KMS-11 (cell line): ENCODE measurements around the gene VPS45.

ENCODE experiments used
- H2AFZ ChIP-seq: fragments of 200-600 bp; sonication (generic); 2 replicates; pipeline ENCODE4 v1.6.1; 2016; ENCODE audit warnings: antibody characterized with exemption, mixed run types, low read depth
- H3K27ac ChIP-seq: fragments of 200-600 bp; sonication (generic); 2 replicates; pipeline ENCODE4 v1.6.1; 2016; ENCODE audit warnings: mild to moderate bottlenecking, mixed run types
- H3K27me3 ChIP-seq: fragments of 200-600 bp; sonication (generic); 2 replicates; pipeline ENCODE4 v1.6.1; 2017; ENCODE audit warnings: mild to moderate bottlenecking, low read depth, mixed run types, moderate library complexity; ENCODE audit not compliant: insufficient read depth
- H3K36me3 ChIP-seq: fragments of 200-600 bp; sonication (generic); 2 replicates; pipeline ENCODE4 v1.6.1; 2017; ENCODE audit warnings: mild to moderate bottlenecking, mixed run types; ENCODE audit not compliant: insufficient read depth
- H3K4me1 ChIP-seq: fragments of 200-600 bp; sonication (generic); 2 replicates; pipeline ENCODE4 v1.6.1; 2016; ENCODE audit warnings: mild to moderate bottlenecking, low read depth, mixed run types; ENCODE audit not compliant: poor library complexity, severe bottlenecking
- H3K4me2 ChIP-seq: fragments of 200-600 bp; sonication (generic); 2 replicates; pipeline ENCODE4 v1.7.0; 2016; ENCODE audit warnings: mild to moderate bottlenecking, mixed run types
- H3K4me3 ChIP-seq: fragments of 200-600 bp; sonication (generic); IDR thresholded peaks from 2 replicates; pipeline ENCODE4 v1.6.1; 2017; ENCODE audit warnings: low read depth, low read length, mixed read lengths; ENCODE audit not compliant: insufficient read depth
- H3K79me2 ChIP-seq: fragments of 200-600 bp; sonication (generic); 2 replicates; pipeline ENCODE4 v1.6.1; 2016; ENCODE audit warnings: low read depth, mixed run types; ENCODE audit not compliant: insufficient read depth
- H3K9ac ChIP-seq: fragments of 200-600 bp; sonication (generic); 2 replicates; pipeline ENCODE4 v1.6.1; 2016; ENCODE audit warnings: mild to moderate bottlenecking, mixed run types
- H4K20me1 ChIP-seq: fragments of 200-600 bp; sonication (generic); 2 replicates; pipeline ENCODE4 v1.6.1; 2016; ENCODE audit warnings: mild to moderate bottlenecking, mixed run types; ENCODE audit not compliant: insufficient read depth
- CTCF ChIP-seq: fragments of 200-600 bp; sonication (generic); conservative IDR thresholded peaks from 2 replicates; pipeline ENCODE4 v1.6.1; 2017; ENCODE audit warnings: low read depth, mild to moderate bottlenecking, antibody characterized with exemption, low read length, moderate library complexity, mixed read lengths

Gene VPS45

GRCh38 chr1:150164779-150165178, 97.2 kb downstream of the VPS45 start:
- no peaks in the 10 kb centered on the region for H4K20me1 ChIP-seq
- H3K4me3 ChIP-seq, result no peak overlapping the region
- no peak for TF ChIP-seq CTCF
- H3K79me2 ChIP-seq, result no peaks in the 10 kb centered on the region
- H3K36me3 ChIP-seq, result no peaks in the 10 kb centered on the region
- no peak overlapping the region for H3K9ac ChIP-seq
- H3K27me3 ChIP-seq, result no peaks in the 10 kb centered on the region
- no peak overlapping the region for H3K4me2 ChIP-seq
- peaks cover 59% of the 10 kb centered on the region for H3K4me1 ChIP-seq
- no peak overlapping the region for H3K27ac ChIP-seq
- no peak overlapping the region for H2AFZ ChIP-seq

GRCh38 chr1:150165622-150166612, 98.3 kb downstream of the VPS45 start:
- no peaks in the 10 kb centered on the region for H3K36me3 ChIP-seq
- H3K79me2 ChIP-seq, result no peaks in the 10 kb centered on the region
- H3K9ac ChIP-seq, result no peak overlapping the region
- no peaks in the 10 kb centered on the region for H4K20me1 ChIP-seq
- peaks cover 48% of the 10 kb centered on the region for H3K4me1 ChIP-seq
- no peaks in the 10 kb centered on the region for H3K27me3 ChIP-seq
- H3K27ac ChIP-seq, result no peak overlapping the region
- no peak overlapping the region; the same call in 1 of the 2 replicates for H3K4me2 ChIP-seq
- TF ChIP-seq CTCF, result peak; percentile 99
- H3K4me3 ChIP-seq, result no peak overlapping the region
- H2AFZ ChIP-seq, result peak overlapping the region; percentile 31

GRCh38 chr1:150168960-150169601, 101.5 kb downstream of the VPS45 start:
- H3K4me3 ChIP-seq, result no peak overlapping the region
- no peak overlapping the region for H3K9ac ChIP-seq
- peak overlapping the region; percentile 7; the same call in 1 of the 2 replicates for H3K4me2 ChIP-seq
- peaks cover 31% of the 10 kb centered on the region for H3K4me1 ChIP-seq
- H2AFZ ChIP-seq, result no peak overlapping the region; the same call in 1 of the 2 replicates
- H3K36me3 ChIP-seq, result no peaks in the 10 kb centered on the region
- TF ChIP-seq CTCF, result peak; percentile 100
- no peaks in the 10 kb centered on the region for H4K20me1 ChIP-seq
- no peaks in the 10 kb centered on the region for H3K27me3 ChIP-seq
- no peak overlapping the region for H3K27ac ChIP-seq
- no peaks in the 10 kb centered on the region for H3K79me2 ChIP-seq

GRCh38 chr1:150171801-150172200, 104.2 kb downstream of the VPS45 start:
- Histone ChIP-seq H2AFZ (no peak overlapping the region), H3K79me2 (no peaks in the 10 kb centered on the region), H3K4me1 (peaks cover 11% of the 10 kb centered on the region), H4K20me1 (no peaks in the 10 kb centered on the region), H3K27ac (no peak overlapping the region), H3K9ac (no peak overlapping the region), H3K4me2 (no peak overlapping the region), H3K27me3 (no peaks in the 10 kb centered on the region), H3K36me3 (no peaks in the 10 kb centered on the region), H3K4me3 (no peak overlapping the region)
- no peak for TF ChIP-seq CTCF
